ENCODE data around the gene ABCA4. TPM values are rescaled to one million over a fixed set of nuclear protein-coding genes. Genes with fewer than 3 reads are reported as not detected.
A peak's percentile ranks its signal among the peaks of the same experiment; 100 is the strongest.

The ABCA4 gene
- total RNA-seq, 1 donor from 2014 or later, result 51.7 TPM

DNA sequence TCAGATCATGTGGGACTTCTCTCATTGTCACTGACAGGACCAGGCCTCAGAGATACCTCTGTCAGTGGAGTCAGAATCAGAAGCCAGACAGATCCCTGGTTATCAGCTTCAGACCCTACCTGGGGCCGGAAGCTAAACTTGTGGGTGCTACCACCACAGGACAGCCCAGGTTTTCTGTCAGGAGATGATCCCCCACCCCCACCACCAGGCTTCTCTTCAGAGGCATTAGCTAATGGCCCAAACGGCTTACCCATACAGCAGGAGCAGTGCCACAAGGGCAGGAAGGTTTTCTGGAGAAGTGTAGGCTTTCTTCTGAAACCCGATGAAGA, 105.5 kb downstream of the ABCA4 start:
- Mint-ChIP-seq H3K9me3 (ENCODE audit: unreplicated experiment) (no peaks in the 10 kb centered on the region), H3K27ac (ENCODE audit: unreplicated experiment) (no peak overlapping the region), H3K36me3 (ENCODE audit: low read depth, unreplicated experiment) (peaks cover 36% of the 10 kb centered on the region), H3K4me1 (ENCODE audit: unreplicated experiment) (peaks cover 24% of the 10 kb centered on the region), H3K27me3 (ENCODE audit: unreplicated experiment) (peaks cover 8% of the 10 kb centered on the region), H3K4me3 (ENCODE audit: unreplicated experiment) (no peak overlapping the region)
- TF ChIP-seq, protein P1, sequence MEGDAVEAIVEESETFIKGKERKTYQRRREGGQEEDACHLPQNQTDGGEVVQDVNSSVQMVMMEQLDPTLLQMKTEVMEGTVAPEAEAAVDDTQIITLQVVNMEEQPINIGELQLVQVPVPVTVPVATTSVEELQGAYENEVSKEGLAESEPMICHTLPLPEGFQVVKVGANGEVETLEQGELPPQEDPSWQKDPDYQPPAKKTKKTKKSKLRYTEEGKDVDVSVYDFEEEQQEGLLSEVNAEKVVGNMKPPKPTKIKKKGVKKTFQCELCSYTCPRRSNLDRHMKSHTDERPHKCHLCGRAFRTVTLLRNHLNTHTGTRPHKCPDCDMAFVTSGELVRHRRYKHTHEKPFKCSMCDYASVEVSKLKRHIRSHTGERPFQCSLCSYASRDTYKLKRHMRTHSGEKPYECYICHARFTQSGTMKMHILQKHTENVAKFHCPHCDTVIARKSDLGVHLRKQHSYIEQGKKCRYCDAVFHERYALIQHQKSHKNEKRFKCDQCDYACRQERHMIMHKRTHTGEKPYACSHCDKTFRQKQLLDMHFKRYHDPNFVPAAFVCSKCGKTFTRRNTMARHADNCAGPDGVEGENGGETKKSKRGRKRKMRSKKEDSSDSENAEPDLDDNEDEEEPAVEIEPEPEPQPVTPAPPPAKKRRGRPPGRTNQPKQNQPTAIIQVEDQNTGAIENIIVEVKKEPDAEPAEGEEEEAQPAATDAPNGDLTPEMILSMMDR (IDR thresholded peaks at IDR 0.05; ENCODE audit: unreplicated experiment), result no peak
- DNase-seq (ENCODE audit: low spot score), result no peak

DNA sequence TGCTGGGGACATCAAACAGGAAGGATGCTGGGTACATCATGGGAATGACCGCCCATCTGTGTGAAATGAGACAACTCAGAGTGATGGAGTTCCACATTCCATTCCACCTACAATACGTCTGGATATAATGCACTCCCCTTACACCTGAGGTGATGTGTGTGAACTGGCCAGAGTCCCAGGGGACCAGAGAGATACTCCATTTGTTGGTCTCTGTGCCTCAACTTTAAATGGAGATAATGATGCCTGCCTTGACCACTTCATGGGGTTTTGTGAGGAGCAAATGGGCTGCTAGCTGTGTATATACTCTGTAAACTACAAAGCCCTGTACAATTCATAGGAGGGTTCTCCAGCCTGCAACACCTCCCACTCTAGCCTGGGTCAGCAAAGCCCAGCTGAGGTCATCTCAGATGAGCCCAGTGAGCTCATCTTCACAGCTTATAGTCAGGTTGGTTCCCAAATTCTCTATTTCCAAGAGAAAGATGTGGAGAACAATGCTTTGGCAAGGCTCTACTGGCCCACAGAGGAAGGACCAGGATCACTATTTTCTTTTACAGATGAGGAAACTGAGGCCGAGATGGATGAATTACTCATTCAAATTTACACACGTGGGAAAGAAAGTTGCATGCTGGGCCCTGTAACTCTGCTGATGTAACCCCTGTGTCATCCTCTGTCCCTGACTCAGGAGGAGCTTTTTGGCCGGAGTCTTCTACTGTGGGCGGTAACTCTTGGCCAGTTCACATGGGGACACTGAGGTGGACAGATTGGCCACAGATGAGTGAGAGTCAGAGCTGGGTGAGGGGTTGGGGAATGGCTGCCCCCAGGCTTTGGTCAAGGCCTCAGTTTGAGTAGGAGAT, 106.1 kb downstream of the ABCA4 start:
- no peaks in the 10 kb centered on the region for H3K9me3 Mint-ChIP-seq (ENCODE audit: unreplicated experiment)
- peaks cover 8% of the 10 kb centered on the region for H3K27me3 Mint-ChIP-seq (ENCODE audit: unreplicated experiment)
- TF ChIP-seq, protein P1 (IDR thresholded peaks at IDR 0.05; ENCODE audit: unreplicated experiment), result no peak
- DNase-seq (ENCODE audit: low spot score), result no peak
- H3K27ac Mint-ChIP-seq (ENCODE audit: unreplicated experiment), result no peak overlapping the region
- peaks cover 38% of the 10 kb centered on the region for H3K36me3 Mint-ChIP-seq (ENCODE audit: low read depth, unreplicated experiment)
- H3K4me3 Mint-ChIP-seq (ENCODE audit: unreplicated experiment), result peak overlapping the region; percentile 28
- H3K4me1 Mint-ChIP-seq (ENCODE audit: unreplicated experiment), result peaks cover 24% of the 10 kb centered on the region

DNA sequence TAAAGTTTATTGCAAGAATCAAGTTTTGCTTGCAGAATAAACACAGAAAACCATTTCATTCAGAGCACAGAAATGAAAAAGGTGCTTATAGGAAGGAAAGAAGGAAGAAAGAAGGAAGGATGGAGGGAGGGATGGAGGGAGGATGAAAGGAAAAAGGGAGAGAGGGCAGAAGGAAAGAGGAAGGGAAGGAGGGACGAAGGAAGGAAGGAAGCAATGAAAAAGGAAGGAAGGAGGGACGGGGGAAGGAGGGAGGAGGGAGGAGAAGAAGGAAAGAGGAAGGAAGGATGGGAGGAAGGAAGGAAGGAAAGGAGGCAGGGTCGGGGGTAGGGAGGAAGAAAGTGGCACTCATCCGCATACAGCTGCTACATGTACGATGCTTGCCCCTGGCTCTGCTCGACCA, 106.9 kb downstream of the ABCA4 start:
- peaks cover 11% of the 10 kb centered on the region for H3K27me3 Mint-ChIP-seq (ENCODE audit: unreplicated experiment)
- no peak for DNase-seq (ENCODE audit: low spot score)
- H3K36me3 Mint-ChIP-seq (ENCODE audit: low read depth, unreplicated experiment), result peaks cover 42% of the 10 kb centered on the region
- peak overlapping the region; percentile 6 for H3K27ac Mint-ChIP-seq (ENCODE audit: unreplicated experiment)
- TF ChIP-seq, protein P1 (IDR thresholded peaks at IDR 0.05; ENCODE audit: unreplicated experiment), result no peak
- peak overlapping the region; percentile 60 for H3K4me3 Mint-ChIP-seq (ENCODE audit: unreplicated experiment)
- no peaks in the 10 kb centered on the region for H3K9me3 Mint-ChIP-seq (ENCODE audit: unreplicated experiment)
- peaks cover 24% of the 10 kb centered on the region for H3K4me1 Mint-ChIP-seq (ENCODE audit: unreplicated experiment)

DNA sequence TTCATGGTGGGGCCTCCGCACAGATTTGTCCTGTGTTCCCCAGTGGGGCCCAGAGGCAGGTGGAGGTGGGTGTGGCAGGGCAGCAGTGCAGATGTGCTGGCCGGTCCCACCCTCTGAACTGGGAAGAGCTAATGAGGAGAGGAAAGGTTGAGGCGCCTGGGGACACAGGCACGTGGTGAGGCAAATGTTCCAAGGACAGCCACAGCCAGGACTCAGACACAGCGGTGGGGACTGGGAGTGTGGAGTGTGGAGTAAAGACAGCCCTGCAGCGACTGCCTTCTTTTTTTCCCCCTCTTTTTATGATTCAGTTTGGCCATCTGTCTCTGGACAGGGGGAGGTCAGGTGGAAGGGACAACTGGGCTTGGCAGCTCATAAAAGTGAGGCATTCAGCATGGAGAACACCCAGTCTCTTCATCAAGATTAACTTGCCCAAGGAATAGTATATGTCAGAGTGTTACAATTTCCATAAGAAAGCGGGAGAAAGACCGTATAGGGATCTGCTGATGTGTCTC, 107.5 kb downstream of the ABCA4 start:
- peak overlapping the region; percentile 60 for H3K4me3 Mint-ChIP-seq (ENCODE audit: unreplicated experiment)
- TF ChIP-seq, protein P1 (IDR thresholded peaks at IDR 0.05; ENCODE audit: unreplicated experiment), result no peak

DNA sequence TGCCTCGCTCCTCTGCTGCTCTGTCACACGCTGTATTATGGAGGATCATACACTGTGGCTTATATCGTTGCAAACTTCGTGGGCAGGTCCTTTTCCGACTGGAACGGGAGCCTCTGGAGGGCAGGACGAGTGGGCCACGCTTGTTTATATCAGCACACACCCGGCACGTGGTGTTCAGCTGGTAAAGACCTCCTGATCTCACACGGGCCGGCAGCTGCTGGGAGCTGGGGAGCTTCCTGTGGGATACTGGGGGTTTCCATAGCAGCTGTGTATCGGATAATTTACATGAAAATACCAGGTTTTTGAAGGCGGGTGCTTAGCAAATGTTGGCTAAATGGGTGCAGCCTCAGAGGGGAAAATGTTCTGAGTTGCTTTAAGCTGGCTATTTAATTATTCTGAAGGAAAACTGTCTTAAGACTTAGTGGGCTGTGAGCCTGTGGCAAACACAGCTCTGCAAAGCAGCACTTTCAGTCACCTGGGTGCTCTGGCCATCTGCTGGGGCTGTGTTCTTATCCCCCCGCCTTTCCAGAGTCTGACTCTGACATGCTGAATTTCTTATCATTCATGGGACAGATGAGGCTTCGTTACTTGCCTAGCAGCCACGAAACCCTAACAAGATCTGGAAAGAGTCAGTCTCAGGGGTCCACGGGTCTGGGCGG, 108.1 kb downstream of the ABCA4 start:
- TF ChIP-seq, protein P1 (IDR thresholded peaks at IDR 0.05; ENCODE audit: unreplicated experiment), result no peak
- Mint-ChIP-seq H3K36me3 (ENCODE audit: low read depth, unreplicated experiment) (peaks cover 37% of the 10 kb centered on the region), H3K4me3 (ENCODE audit: unreplicated experiment) (no peak overlapping the region), H3K27me3 (ENCODE audit: unreplicated experiment) (peaks cover 15% of the 10 kb centered on the region), H3K27ac (ENCODE audit: unreplicated experiment) (peak overlapping the region; percentile 20), H3K4me1 (ENCODE audit: unreplicated experiment) (peaks cover 24% of the 10 kb centered on the region), H3K9me3 (ENCODE audit: unreplicated experiment) (no peaks in the 10 kb centered on the region)
- peak; percentile 19 for DNase-seq (ENCODE audit: low spot score)

More for the DNA sequence above, 107.5 kb downstream of the ABCA4 start:
- Mint-ChIP-seq H3K9me3 (ENCODE audit: unreplicated experiment) (no peaks in the 10 kb centered on the region), H3K4me1 (ENCODE audit: unreplicated experiment) (peaks cover 24% of the 10 kb centered on the region), H3K27ac (ENCODE audit: unreplicated experiment) (peak overlapping the region; percentile 21), H3K27me3 (ENCODE audit: unreplicated experiment) (peaks cover 11% of the 10 kb centered on the region), H3K36me3 (ENCODE audit: low read depth, unreplicated experiment) (peaks cover 41% of the 10 kb centered on the region)
- no peak for DNase-seq (ENCODE audit: low spot score)

All from endothelial cell (in vitro differentiated cells).